Measurements from ENCODE around the gene WNT2B. TPM values are rescaled to one million over a fixed set of nuclear protein-coding genes. Genes with fewer than 3 reads are reported as not detected.
A peak's percentile ranks its signal among the peaks of the same experiment; 100 is the strongest.

Gene WNT2B
- total RNA-seq, 1 donor from 2014 or later, result 18.5 TPM

DNA sequence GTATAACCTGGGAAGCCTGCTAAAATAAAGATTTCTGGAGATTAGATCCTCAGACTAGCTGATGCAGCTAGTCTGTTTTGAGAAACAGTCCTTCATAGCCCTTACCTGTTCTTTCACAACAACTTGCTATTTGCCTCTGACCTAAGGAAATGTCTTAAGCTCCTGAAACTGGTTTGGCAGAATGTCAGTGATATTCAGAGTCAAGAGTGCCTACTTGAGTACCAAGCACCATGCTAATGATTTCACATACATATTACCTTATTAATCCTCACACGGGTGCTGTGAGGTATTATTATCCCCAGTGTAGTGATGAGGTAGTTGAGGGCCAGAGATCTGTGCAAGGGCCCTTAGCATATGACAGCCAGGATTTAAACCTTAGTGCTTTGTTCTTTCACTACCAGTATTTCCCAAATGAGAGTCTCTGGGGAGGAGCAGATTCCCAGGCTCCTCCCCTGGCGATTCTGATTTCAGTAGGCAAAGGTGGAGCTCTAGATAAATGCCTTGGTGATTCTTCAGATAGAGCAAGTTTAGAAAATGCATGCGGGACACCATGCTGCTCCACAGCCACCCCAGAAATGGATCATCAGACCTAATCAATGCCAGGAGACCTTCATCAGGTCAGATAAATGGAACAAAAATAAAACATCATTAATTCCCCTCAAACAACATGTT lies 47.4 kb upstream of the WNT2B start:
- no peak overlapping the region for H3K27ac ChIP-seq (ENCODE audit: low read depth, low read length)
- no peak overlapping the region for H2AFZ ChIP-seq (ENCODE audit: low read depth, low read length)
- peaks cover 9% of the 10 kb centered on the region for H3K79me2 ChIP-seq (ENCODE audit: insufficient read depth, low read length)
- H3K4me2 ChIP-seq (ENCODE audit: low read length), result no peak overlapping the region
- H3K4me3 Mint-ChIP-seq (ENCODE audit: unreplicated experiment), result no peak overlapping the region
- H3K9me3 ChIP-seq (ENCODE audit: insufficient read depth, low read depth, low read length), result no peaks in the 10 kb centered on the region
- H3K4me1 ChIP-seq (ENCODE audit: insufficient read depth, low read length), result peaks cover 25% of the 10 kb centered on the region
- DNase-seq (ENCODE audit: low read depth) (no peak), FAIRE-seq (no peak)
- peaks cover 21% of the 10 kb centered on the region for H3K4me1 Mint-ChIP-seq (ENCODE audit: low read depth, unreplicated experiment)
- no peak overlapping the region for H3K9ac ChIP-seq (ENCODE audit: low read length)
- no peak overlapping the region for H3K4me3 ChIP-seq (ENCODE audit: insufficient read depth, low read depth, low read length)
- H3K36me3 ChIP-seq (ENCODE audit: insufficient read depth, low read length), result peaks cover 18% of the 10 kb centered on the region
- H3K27me3 Mint-ChIP-seq (ENCODE audit: low read depth, unreplicated experiment), result no peaks in the 10 kb centered on the region
- TF ChIP-seq, protein P1, sequence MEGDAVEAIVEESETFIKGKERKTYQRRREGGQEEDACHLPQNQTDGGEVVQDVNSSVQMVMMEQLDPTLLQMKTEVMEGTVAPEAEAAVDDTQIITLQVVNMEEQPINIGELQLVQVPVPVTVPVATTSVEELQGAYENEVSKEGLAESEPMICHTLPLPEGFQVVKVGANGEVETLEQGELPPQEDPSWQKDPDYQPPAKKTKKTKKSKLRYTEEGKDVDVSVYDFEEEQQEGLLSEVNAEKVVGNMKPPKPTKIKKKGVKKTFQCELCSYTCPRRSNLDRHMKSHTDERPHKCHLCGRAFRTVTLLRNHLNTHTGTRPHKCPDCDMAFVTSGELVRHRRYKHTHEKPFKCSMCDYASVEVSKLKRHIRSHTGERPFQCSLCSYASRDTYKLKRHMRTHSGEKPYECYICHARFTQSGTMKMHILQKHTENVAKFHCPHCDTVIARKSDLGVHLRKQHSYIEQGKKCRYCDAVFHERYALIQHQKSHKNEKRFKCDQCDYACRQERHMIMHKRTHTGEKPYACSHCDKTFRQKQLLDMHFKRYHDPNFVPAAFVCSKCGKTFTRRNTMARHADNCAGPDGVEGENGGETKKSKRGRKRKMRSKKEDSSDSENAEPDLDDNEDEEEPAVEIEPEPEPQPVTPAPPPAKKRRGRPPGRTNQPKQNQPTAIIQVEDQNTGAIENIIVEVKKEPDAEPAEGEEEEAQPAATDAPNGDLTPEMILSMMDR (IDR thresholded peaks at IDR 0.05; ENCODE audit: insufficient read depth, low read depth, low read length), result no peak
- TF ChIP-seq EZH2 (IDR thresholded peaks at IDR 0.05; ENCODE audit: insufficient read depth, low read length), result no peak
- peak overlapping the region; percentile 29 for H3K27ac Mint-ChIP-seq (ENCODE audit: unreplicated experiment)
- H4K20me1 ChIP-seq (ENCODE audit: insufficient read depth, low read length), result peaks cover 34% of the 10 kb centered on the region
- H3K36me3 Mint-ChIP-seq (ENCODE audit: low read depth, unreplicated experiment), result peaks cover 17% of the 10 kb centered on the region
- H3K27me3 ChIP-seq (ENCODE audit: insufficient read depth, low read length), result no peaks in the 10 kb centered on the region
- no peaks in the 10 kb centered on the region for H3K9me3 Mint-ChIP-seq (ENCODE audit: unreplicated experiment)

DNA sequence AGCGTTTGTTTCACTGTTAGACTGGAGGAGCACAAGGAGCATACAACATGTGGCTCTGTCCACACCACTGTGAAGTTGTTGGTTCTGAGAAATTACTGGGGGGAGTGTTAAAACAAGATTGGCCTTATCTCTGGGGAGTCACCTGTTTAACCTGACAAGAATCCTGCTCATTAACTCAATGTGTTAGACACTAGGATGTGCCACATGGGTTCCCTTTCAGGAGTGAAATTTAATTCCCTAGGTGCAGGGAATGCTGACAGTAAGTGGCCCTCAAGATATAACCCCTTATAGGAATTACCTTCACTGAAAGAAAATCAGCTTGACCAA lies 45.8 kb upstream of the WNT2B start:
- H3K9me3 ChIP-seq (ENCODE audit: insufficient read depth, low read depth, low read length), result no peaks in the 10 kb centered on the region
- no peaks in the 10 kb centered on the region for H3K9me3 Mint-ChIP-seq (ENCODE audit: unreplicated experiment)
- H3K79me2 ChIP-seq (ENCODE audit: insufficient read depth, low read length), result peaks cover 9% of the 10 kb centered on the region
- no peak overlapping the region for H3K9ac ChIP-seq (ENCODE audit: low read length)
- DNase-seq (ENCODE audit: low read depth) (no peak), FAIRE-seq (no peak)
- peaks cover 23% of the 10 kb centered on the region for H3K4me1 ChIP-seq (ENCODE audit: insufficient read depth, low read length)
- no peak for TF ChIP-seq EZH2 (IDR thresholded peaks at IDR 0.05; ENCODE audit: insufficient read depth, low read length)
- TF ChIP-seq, protein P1 (IDR thresholded peaks at IDR 0.05; ENCODE audit: insufficient read depth, low read depth, low read length), result no peak
- no peak overlapping the region for H3K27ac ChIP-seq (ENCODE audit: low read depth, low read length)
- no peak overlapping the region for H2AFZ ChIP-seq (ENCODE audit: low read depth, low read length)
- H3K4me1 Mint-ChIP-seq (ENCODE audit: low read depth, unreplicated experiment), result peaks cover 23% of the 10 kb centered on the region
- no peak overlapping the region for H3K4me3 ChIP-seq (ENCODE audit: insufficient read depth, low read depth, low read length)
- H3K4me3 Mint-ChIP-seq (ENCODE audit: unreplicated experiment), result no peak overlapping the region
- H3K4me2 ChIP-seq (ENCODE audit: low read length), result no peak overlapping the region
- peaks cover 29% of the 10 kb centered on the region for H4K20me1 ChIP-seq (ENCODE audit: insufficient read depth, low read length)
- H3K27me3 ChIP-seq (ENCODE audit: insufficient read depth, low read length), result no peaks in the 10 kb centered on the region
- H3K27ac Mint-ChIP-seq (ENCODE audit: unreplicated experiment), result no peak overlapping the region
- peaks cover 12% of the 10 kb centered on the region for H3K36me3 ChIP-seq (ENCODE audit: insufficient read depth, low read length)
- peaks cover 6% of the 10 kb centered on the region for H3K36me3 Mint-ChIP-seq (ENCODE audit: low read depth, unreplicated experiment)
- no peaks in the 10 kb centered on the region for H3K27me3 Mint-ChIP-seq (ENCODE audit: low read depth, unreplicated experiment)

- Histone ChIP-seq H3K4me3 (ENCODE audit: insufficient read depth, low read depth, low read length) (no peak overlapping the region), H3K4me1 (ENCODE audit: insufficient read depth, low read length) (peaks cover 23% of the 10 kb centered on the region), H3K4me2 (ENCODE audit: low read length) (no peak overlapping the region), H3K27ac (ENCODE audit: low read depth, low read length) (no peak overlapping the region), H3K9me3 (ENCODE audit: insufficient read depth, low read depth, low read length) (no peaks in the 10 kb centered on the region), H3K36me3 (ENCODE audit: insufficient read depth, low read length) (peaks cover under 1% of the 10 kb centered on the region), H3K27me3 (ENCODE audit: insufficient read depth, low read length) (no peaks in the 10 kb centered on the region), H3K79me2 (ENCODE audit: insufficient read depth, low read length) (peaks cover 1% of the 10 kb centered on the region), H2AFZ (ENCODE audit: low read depth, low read length) (no peak overlapping the region), H4K20me1 (ENCODE audit: insufficient read depth, low read length) (peaks cover 19% of the 10 kb centered on the region), H3K9ac (ENCODE audit: low read length) (no peak overlapping the region)
- DNase-seq (ENCODE audit: low read depth) (no peak), FAIRE-seq (no peak)
- Mint-ChIP-seq H3K36me3 (ENCODE audit: low read depth, unreplicated experiment) (peaks cover 6% of the 10 kb centered on the region), H3K4me3 (ENCODE audit: unreplicated experiment) (no peak overlapping the region), H3K4me1 (ENCODE audit: low read depth, unreplicated experiment) (peaks cover 23% of the 10 kb centered on the region), H3K27ac (ENCODE audit: unreplicated experiment) (peak overlapping the region; percentile 24), H3K27me3 (ENCODE audit: low read depth, unreplicated experiment) (no peaks in the 10 kb centered on the region), H3K9me3 (ENCODE audit: unreplicated experiment) (no peaks in the 10 kb centered on the region)
- TF ChIP-seq EZH2 (IDR thresholded peaks at IDR 0.05; ENCODE audit: insufficient read depth, low read length), result no peak
- TF ChIP-seq, protein P1 (IDR thresholded peaks at IDR 0.05; ENCODE audit: insufficient read depth, low read depth, low read length), result no peak
Observed at GRCh38 chr1:112464501-112464900, 44.3 kb upstream of the WNT2B start.

Data from astrocyte (in vitro differentiated cells and primary cell).